ENCODE data around the gene NRTN.
"Not testable (repeated sequence)": the region's sequence is repeated elsewhere in the genome, so short reads cannot be mapped to it uniquely, and the experiment has no call there.

NRTN gene

DNA sequence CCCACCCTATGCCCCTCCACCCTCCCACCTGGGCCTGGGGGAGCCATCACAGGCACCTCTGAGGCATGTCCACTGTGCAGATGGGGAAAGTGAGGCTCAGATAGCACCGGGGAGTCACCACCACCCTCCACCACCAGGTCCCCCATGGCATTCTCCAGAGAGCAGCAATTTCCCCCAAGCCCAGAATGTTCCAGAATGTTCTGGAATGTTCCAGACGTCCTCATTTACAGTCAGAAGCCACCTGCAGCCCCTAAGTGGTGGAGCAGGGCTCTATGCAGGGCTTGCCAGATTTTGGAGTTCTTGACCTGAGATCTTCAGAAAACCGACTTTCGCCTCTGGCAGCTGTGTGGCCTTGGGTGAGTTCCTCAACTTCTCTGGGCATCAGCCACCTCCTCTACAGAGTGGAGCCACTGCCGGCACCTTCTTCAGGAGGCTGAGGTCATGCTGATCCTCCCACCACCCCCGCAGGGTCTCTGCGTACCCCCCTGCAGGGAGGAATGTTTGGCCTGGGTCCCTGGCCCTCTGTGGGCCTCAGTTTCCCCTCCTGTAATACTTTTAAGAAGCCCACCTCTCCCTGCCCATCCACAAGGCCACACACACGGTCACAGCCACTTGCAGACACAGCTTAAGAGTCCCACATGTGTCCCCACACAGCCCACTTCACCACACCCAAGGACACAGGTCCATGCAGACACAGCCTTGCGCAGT, 59.3 kb downstream of the NRTN start:
- in situ Hi-C loops (cut with MboI; ENCODE audit: low sequenced_read_pairs): no loop called here

DNA sequence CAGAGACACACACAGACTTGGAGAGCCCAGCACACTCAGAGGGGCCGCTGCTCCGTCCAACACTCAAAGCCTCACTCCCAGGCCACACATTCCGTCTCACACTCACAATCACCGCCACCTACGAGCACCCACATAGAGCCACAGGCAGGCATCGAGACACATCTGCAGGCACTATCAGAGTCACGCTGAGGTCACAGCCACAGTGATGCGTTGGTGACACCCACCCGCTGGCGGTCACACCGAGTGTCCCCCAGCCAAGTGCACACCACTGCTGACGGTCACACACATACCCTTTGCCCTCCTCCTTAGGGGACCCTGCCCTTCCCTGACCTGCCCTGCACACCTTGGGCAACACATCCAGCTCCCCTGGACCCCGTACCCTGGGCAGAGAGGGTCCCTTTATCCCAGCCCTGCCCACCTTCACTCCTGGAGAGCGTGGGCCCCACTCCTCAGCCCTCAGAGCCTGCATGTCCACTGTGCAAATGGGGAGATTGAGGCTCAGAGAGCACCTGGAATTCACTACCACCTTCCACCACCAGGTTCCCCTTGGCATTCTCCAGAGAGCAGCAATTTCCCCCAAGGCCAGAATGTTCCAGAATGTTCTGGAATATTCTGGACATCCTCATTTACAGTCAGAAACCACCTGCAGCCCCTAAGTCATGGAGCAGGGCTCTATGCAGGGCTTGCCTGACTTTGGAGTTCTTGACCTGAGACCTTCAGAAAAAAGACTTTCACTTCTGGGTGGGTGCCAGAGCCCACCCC, 60.0 kb downstream of the NRTN start:
- in situ Hi-C loops (cut with MboI; ENCODE audit: low sequenced_read_pairs): no loop called here

DNA sequence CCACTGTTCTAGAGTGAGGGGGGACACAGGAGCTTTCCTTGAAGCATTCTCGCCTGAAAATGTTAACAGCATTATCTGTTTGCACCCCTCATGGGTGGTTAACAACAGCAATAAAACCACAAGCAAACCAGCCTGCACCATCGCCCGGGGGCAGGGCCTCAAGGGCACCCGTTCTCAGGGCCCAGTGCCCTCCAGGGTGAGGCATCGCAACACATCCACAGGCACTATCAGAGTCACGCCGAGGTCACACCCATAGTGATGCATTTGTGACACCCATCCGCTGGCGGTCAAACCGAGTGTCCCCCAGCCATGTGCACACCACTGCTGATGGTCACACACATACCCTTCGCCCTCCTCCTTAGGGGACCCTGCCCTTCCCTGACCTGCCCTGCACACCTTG, 60.9 kb downstream of the NRTN start:
- in situ Hi-C loops (cut with MboI; ENCODE audit: low sequenced_read_pairs): no loop called here

DNA sequence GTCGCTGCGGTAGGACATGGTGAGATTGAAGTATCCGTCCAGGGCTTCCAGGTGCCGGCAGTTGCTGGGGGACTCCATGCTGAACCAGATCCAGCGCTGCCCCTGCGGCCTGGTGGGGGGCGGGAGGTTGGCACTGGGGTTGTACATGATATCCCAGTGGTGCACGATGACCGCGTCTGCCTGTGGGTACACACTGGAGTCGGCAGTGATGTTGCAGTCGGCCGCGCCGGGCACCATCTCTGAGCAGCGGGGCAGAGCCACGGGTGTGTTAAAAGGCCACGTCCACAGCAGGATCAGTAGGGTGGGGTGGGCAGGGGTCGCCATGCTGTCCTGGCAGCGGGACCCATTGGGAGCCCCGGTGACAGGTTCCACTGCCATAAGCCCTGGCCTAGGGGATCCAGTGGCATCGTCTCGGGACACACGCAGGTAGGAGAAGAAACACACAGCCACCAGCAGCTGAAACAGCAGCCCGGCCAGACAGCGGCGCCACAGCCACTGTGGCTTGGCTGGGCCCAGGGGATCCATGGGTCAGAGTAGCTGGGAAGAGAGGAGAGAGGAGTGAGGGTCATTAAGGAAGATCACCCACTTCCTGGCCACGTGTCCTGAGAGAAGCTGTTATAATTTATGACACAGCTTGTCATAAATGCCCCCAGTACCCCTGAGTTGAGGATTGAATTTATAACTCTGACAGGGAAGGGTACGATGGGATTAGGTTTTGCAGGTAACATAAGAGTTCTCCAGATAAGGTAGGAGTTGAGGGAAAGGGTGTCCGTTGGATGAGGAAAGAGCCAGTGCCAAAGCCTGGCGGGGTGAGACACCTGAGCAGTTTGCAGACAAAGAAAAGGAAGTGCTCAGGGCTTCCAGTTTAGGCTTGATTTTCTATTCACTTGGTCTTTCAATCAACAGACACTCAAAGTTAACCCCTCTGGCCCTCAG, 62.6 kb downstream of the NRTN start:
- in situ Hi-C loops (cut with MboI; ENCODE audit: low sequenced_read_pairs): no loop called here

DNA sequence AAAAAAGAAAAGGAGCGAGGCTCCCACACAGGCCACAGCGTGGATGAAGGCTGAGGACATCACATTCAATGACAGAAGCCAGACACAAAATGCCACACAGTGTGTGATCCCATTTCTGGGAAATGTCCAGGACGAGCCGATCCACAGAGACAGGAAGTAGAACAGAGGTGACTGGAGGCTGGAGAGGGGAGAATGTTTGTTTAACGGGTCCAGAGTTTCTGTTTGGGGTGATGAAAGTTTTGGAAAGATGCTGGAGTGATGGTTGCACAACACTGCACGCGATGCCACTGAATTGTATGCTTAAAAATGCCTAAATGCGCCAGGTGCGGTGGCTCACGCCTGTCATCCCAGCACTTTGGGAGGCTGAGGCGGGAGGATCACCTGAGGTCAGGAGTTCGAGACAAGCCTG, 66.1 kb downstream of the NRTN start:
- in situ Hi-C loops (cut with MboI; ENCODE audit: low sequenced_read_pairs): no loop called here

DNA sequence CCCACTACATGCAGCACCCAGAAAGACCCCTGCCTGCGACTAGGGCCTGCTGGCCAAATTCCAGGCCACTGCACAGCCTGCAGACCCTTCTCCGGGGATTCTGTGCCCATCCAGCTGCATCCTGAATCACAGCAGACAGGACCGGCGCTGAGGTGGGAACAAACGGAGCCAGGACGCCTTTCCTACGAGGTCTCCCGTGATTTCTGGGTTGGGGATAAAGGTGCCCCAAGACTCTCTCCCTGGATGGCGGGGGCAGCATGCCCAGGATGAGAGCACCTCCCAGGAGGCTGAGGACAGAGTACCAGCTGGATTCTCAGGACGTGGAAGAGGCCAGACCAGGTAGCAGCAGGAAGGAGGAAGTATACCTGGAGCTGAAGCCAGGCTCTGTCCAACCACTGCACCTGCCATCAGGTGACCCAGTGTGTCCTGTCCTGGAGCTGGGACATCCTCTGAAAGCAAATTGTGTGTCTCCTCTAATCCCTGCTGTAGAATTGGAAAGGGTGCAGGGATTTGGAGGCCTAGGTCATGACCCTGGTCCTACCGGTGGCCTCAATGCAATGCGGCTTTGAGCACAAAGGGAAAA, 68.8 kb downstream of the NRTN start:
- in situ Hi-C loops (cut with MboI; ENCODE audit: low sequenced_read_pairs): no loop called here

DNA sequence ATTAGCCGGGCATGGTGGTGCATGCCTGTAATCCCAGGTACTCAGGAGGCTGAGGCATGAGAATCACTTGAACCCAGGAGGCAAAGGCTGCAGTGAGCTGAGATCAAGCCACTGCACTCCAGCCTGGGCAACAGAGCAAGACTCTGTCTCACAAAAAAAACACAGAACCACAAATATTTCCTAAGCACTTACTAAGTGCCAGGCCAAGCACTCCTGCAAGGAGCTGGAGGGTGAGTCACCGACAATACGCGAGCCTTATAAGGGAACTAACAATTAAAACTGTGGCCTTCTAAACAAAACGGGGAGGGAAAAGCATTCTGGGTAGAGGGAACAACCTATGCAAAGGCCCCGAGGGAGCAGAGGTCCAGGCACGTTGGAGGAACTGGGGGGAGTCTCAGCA, 69.6 kb downstream of the NRTN start:
- in situ Hi-C loops (cut with MboI; ENCODE audit: low sequenced_read_pairs): not testable (repeated sequence)

DNA sequence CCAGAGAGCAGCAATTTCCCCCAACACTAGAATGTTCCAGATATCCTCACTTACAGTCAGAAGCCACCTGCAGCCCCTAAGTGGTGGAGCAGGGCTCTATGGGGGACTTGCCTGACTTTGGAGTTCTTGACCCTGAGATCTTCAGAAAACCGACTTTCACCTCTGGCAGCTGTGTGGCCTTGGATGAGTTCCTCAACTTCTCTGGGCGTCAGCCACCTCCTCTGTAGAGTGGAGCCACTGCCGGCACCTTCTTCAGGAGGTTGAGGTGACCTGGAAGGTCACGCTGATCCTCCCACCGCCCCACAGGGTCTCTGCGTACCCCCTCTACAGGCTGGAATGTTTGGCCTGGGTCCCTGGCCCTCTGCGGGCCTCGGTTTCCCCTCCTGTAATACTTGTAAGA, 72.6 kb downstream of the NRTN start:
- in situ Hi-C loops (cut with MboI; ENCODE audit: low sequenced_read_pairs): no loop called here

DNA sequence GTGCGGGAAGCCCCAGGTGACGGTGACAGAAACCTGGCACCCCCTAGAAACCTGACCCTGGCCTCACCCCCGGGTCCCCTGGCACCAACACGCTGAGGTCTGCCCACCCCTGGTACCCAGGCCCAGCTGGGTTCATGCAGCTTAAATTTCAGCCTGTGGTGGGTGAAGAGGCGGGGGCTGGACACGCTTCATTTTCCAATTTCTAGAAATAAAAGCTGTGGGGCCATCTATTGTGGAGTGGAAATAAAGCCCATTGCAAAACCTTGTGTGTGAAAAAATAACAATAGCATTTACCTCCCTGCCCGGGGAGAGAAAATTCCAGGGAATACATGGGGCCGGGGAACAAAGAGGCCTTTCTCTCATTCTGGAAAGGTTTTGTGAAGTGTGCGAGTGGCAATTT, 73.0 kb downstream of the NRTN start:
- in situ Hi-C loops (cut with MboI; ENCODE audit: low sequenced_read_pairs): no loop called here
